Common myeloid progenitor, CD34-positive (primary cell): Measurements from ENCODE around the gene CT45A9.
"Not testable (repeated sequence)": the region's sequence is repeated elsewhere in the genome, so short reads cannot be mapped to it uniquely, and the experiment has no call there.

Experiments
- CTCF ChIA-PET: fragments of 350-600 bp; sonication (Branson Sonifier 250); formaldehyde crosslinking; loops from one replicate; lab custom pipeline; 2021; ENCODE audit warnings: antibody characterized with exemption; lab: Charles Lee
- POLR2A ChIA-PET: fragments of 350-600 bp; sonication (Branson Sonifier 250); formaldehyde crosslinking; loops from one replicate; lab custom pipeline; 2021; ENCODE audit warnings: antibody characterized with exemption; lab: Charles Lee
- DNase-seq, 3 donors: peaks; one replicate each; pipeline versions ENCODE4 v3.0.0 to v3.0.0-alpha.2; 2013
- H3K27ac ChIP-seq, 2 experiments: 1 replicate in 1 of 2; 2 replicates in 1 of 2; pipeline ENCODE4 v1.7.0; 2013; ENCODE audit warnings: inconsistent platforms in 2 of 2, low read length in 2 of 2, mild to moderate bottlenecking in 2 of 2, low read depth in 1 of 2, moderate library complexity in 1 of 2; ENCODE audit not compliant: severe bottlenecking in 2 of 2, insufficient read depth in 1 of 2, poor library complexity in 1 of 2
- H3K27me3 ChIP-seq, 5 experiments: replicated peaks in 2 of 5; 1 replicate in 3 of 5; 2 replicates in 2 of 5; pipeline versions ENCODE4 v1.6.1 to v1.7.0; 2013; ENCODE audit warnings: low read length in 4 of 5, mild to moderate bottlenecking in 2 of 5, moderate library complexity in 2 of 5, inconsistent platforms in 1 of 5; ENCODE audit not compliant: insufficient read depth in 5 of 5, control insufficient read depth in 4 of 5
- H3K36me3 ChIP-seq, 4 experiments: 1 replicate in 2 of 4; 2 replicates in 2 of 4; pipeline versions ENCODE4 v1.6.1 to v1.7.0; 2013; ENCODE audit warnings: low read length in 3 of 4, control low read depth in 1 of 4, mild to moderate bottlenecking in 1 of 4; ENCODE audit not compliant: control insufficient read depth in 4 of 4, insufficient read depth in 4 of 4
- H3K4me1 ChIP-seq, 4 experiments: 1 replicate in 3 of 4; 2 replicates in 1 of 4; pipeline versions ENCODE4 v1.6.1 to v1.7.1; 2013; ENCODE audit warnings: low read length in 3 of 4, mild to moderate bottlenecking in 3 of 4, control low read depth in 1 of 4, inconsistent platforms in 1 of 4, moderate library complexity in 1 of 4; ENCODE audit not compliant: control insufficient read depth in 4 of 4, insufficient read depth in 4 of 4; ENCODE audit errors: control extremely low read depth in 1 of 4
- H3K4me3 ChIP-seq, 7 experiments: 1 replicate in 4 of 7; 2 replicates in 3 of 7; pipeline versions ENCODE4 v1.5.1 to v1.7.0; 2013; ENCODE audit warnings: mild to moderate bottlenecking in 7 of 7, low read length in 6 of 7, moderate library complexity in 6 of 7, inconsistent platforms in 2 of 7, low read depth in 2 of 7, control low read depth in 1 of 7; ENCODE audit not compliant: insufficient read depth in 4 of 7, control insufficient read depth in 1 of 7; ENCODE audit errors: extremely low read depth in 1 of 7
- H3K9me3 ChIP-seq, 5 experiments: 1 replicate in 4 of 5; 2 replicates in 1 of 5; pipeline versions ENCODE4 v1.6.1 to v1.7.1; 2013; ENCODE audit warnings: low read length in 4 of 5, mild to moderate bottlenecking in 2 of 5, inconsistent platforms in 1 of 5, low read depth in 1 of 5, moderate library complexity in 1 of 5; ENCODE audit not compliant: control insufficient read depth in 4 of 5, insufficient read depth in 2 of 5; ENCODE audit errors: control extremely low read depth in 1 of 5
- WGBS: methylation state at CpG from one replicate; pipeline ENCODE4 v1.1.5; 2013; ENCODE audit not compliant: insufficient coverage; 5-methylcytosine and 5-hydroxymethylcytosine counted together

The CT45A9 gene

DNA sequence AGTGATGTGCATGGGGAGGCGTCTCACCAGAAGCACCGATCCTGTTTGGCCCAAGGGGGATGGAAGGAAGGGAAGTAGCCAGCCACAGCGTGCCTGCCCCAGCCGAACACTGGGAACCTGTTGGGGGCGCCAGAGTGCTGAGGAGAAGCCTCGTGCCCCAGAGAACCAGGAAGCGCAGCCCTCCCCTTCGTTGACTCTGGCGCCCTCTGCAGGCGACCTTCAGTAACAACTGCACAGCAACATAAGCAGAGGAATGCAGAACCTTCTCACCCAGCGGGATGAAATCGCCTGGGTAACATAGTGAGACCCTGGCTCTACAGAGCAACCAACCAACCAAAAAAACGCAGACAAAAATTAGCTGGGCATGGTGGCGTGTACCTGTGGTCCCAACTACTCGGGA is 17.4 kb upstream of the CT45A9 start:
- H3K36me3 ChIP-seq, H3K27ac ChIP-seq, CTCF ChIA-PET, H3K4me1 ChIP-seq, H3K27me3 ChIP-seq, H3K4me3 ChIP-seq, H3K9me3 ChIP-seq, POLR2A ChIA-PET: not testable (repeated sequence)
- WGBS = 47% methylated on average over 5 of the region's 15 CpGs
- peak; percentile 23 to 52 (median 48) for DNase-seq

DNA sequence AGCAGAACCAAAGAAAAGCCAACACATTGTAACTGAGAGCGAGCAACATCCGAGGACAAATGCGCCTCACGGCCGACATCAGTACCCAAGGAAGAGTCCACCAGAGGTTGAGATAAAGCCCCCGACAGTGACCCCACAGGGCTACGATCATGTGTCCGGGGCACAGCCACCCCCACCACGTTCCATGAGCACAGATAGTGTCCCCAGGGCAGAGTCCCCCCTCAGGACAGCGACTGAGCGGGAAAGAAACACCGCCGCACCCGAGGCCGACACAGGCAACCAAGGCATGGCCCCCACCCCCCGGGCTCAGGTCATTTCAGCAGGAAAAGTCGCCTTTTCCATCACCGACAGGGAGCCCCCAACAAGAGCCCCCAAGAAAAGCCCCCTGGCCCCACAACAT is 16.6 kb upstream of the CT45A9 start:
- H3K36me3 ChIP-seq, H3K4me3 ChIP-seq, H3K9me3 ChIP-seq, H3K27ac ChIP-seq, H3K27me3 ChIP-seq, DNase-seq, H3K4me1 ChIP-seq, POLR2A ChIA-PET, CTCF ChIA-PET: not testable (repeated sequence)
- WGBS = 76% methylated on average over 4 of the region's 18 CpGs

DNA sequence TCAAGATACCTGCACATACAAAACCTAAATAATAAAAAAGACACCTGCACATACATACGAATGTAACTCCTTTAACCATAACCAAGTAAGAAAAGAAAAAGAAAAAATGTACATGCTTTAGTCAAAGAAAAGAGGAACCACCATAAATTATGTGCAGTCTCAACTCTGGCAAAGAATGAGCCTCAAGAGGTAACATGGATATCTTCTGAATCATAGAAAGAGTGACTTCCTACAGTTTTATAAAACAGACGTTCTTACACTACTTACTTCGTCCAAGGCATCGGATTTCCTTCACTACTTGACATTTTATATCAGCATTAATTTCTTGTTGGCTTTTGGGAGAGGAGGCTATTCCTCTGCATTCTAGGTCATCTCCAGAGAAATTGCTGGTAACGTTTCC is 11.1 kb upstream of the CT45A9 start:
- H3K4me1 ChIP-seq, CTCF ChIA-PET, H3K9me3 ChIP-seq, H3K27me3 ChIP-seq, H3K27ac ChIP-seq, H3K36me3 ChIP-seq, H3K4me3 ChIP-seq, POLR2A ChIA-PET: not testable (repeated sequence)
- peak in 2 of 3 donors; percentile 51 to 62 for DNase-seq
- 18% methylated on average over 2 of the region's 5 CpGs for WGBS

DNA sequence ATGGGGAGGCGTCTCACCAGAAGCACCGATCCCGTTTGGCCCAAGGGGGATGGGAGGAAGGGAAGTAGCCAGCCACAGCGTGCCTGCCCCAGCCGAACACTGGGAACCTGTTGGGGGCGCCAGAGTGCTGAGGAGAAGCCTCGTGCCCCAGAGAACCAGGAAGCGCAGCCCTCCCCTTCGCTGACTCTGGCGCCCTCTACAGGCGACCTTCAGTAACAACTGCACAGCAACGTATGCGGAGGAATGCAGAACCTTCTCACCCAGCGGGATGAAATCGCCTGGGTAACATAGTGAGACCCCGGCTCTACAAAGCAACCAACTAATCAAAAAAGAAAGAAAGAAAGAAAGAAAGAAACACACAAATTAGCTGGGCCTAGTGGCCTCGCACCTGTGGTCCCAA is 17.2 kb downstream of the CT45A9 start, which contains the start of gene CT45A8:
Gene CT45A8 (minus strand): TSS at position 101 of the 400 bp plus-strand sequence. CDS start 3,755 bp downstream, outside the sequence.
- H3K4me1 ChIP-seq, H3K27ac ChIP-seq, H3K4me3 ChIP-seq, DNase-seq, CTCF ChIA-PET, H3K36me3 ChIP-seq, H3K27me3 ChIP-seq, H3K9me3 ChIP-seq, POLR2A ChIA-PET: not testable (repeated sequence)
- no CpG with 5 or more reads among the region's 17 CpGs for WGBS

DNA sequence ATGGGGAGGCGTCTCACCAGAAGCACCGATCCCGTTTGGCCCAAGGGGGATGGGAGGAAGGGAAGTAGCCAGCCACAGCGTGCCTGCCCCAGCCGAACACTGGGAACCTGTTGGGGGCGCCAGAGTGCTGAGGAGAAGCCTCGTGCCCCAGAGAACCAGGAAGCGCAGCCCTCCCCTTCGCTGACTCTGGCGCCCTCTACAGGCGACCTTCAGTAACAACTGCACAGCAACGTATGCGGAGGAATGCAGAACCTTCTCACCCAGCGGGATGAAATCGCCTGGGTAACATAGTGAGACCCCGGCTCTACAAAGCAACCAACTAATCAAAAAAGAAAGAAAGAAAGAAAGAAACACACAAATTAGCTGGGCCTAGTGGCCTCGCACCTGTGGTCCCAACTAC is 34.4 kb downstream of the CT45A9 start, which contains the start of gene CT45A7:
Gene CT45A7 (minus strand): TSS at position 101 of the 400 bp plus-strand sequence. CDS start 3,747 bp downstream, outside the sequence.
- H3K9me3 ChIP-seq, H3K36me3 ChIP-seq: not testable (repeated sequence)

DNA sequence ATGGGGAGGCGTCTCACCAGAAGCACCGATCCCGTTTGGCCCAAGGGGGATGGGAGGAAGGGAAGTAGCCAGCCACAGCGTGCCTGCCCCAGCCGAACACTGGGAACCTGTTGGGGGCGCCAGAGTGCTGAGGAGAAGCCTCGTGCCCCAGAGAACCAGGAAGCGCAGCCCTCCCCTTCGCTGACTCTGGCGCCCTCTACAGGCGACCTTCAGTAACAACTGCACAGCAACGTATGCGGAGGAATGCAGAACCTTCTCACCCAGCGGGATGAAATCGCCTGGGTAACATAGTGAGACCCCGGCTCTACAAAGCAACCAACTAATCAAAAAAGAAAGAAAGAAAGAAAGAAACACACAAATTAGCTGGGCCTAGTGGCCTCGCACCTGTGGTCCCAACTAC is 51.7 kb downstream of the CT45A9 start, which contains the start of gene CT45A2:
Gene CT45A2 (minus strand): TSS at position 101 of the 400 bp plus-strand sequence. CDS start 3,747 bp downstream, outside the sequence.
- H3K9me3 ChIP-seq, H3K4me1 ChIP-seq, DNase-seq, CTCF ChIA-PET, H3K27me3 ChIP-seq, POLR2A ChIA-PET, H3K4me3 ChIP-seq, H3K27ac ChIP-seq, H3K36me3 ChIP-seq: not testable (repeated sequence)
- no CpG with 5 or more reads among the region's 17 CpGs for WGBS

More for the DNA sequence above, 34.4 kb downstream of the CT45A9 start, which contains the start of gene CT45A7:
- H3K4me3 ChIP-seq, H3K27ac ChIP-seq, DNase-seq, CTCF ChIA-PET, POLR2A ChIA-PET, H3K4me1 ChIP-seq, H3K27me3 ChIP-seq: not testable (repeated sequence)
- no CpG with 5 or more reads among the region's 17 CpGs for WGBS
